NCI-H748 (cell line): ENCODE data around the gene FRMPD3.
A peak's percentile ranks its signal among the peaks of the same experiment; 100 is the strongest.

Source experiments
- DNase-seq: peaks from one replicate; lab custom pipeline; 2025; ENCODE audit not compliant: unreplicated experiment; lab: John Stamatoyannopoulos, UW

FRMPD3 gene

DNA sequence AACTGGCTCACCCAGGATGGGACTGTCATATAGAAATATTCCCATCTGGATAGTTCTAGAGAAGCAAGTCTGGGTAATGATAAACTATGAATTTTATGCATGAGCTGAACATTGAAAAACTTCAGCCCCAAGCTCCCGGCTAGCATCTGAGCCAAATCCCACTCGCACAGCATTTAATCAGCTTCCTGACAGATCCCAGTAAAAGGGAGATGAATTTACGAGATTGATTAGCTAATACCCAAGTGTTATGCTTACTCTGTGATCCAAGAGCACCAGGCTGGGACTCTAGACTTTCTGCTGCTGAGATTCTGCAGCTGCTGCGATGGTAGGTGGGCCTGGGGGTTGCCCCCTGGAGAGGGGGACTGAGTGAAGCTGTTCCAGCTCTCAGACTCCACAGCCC, 28.0 kb downstream of the FRMPD3 start:
- no peak for DNase-seq

DNA sequence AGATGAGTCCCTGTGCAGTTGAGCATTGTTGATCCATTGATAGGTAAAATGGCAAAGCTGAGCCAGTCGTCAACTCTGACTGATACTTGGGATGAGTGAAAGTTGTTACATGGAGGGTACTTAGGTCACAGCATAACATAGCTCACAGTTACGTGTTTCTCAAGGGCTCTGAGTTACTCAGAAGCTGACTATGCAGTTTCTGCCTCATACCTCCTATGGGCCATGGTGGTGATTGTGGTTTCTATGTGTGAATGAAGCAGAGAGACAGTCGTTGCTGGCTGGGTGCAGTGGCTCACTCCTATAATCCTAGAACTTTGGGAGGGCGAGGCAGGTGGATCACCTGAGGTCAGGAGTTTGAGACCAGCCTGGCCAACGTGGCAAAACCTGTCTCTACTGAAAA, 30.8 kb downstream of the FRMPD3 start:
- DNase-seq = no peak

DNA sequence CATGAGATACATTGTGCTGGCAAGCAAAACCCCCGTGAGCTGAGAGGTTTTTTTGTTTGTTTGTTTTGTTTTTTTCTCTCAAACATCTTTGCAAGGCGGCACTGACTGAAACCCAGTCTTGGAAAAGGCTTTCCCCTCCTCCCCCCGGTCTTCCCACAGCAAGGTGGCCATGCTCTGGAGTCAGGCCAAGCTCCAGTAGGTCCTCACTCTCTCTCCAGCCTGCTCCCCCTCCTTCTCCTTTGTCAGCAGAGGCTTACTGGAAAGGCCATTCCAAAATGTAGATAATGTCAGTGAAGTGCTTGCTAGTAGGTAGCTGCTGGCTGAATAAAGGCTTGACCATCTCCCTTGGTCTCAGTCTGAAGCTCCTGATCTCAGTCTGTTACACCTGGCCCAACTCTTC, 32.6 kb downstream of the FRMPD3 start:
- no peak for DNase-seq

DNA sequence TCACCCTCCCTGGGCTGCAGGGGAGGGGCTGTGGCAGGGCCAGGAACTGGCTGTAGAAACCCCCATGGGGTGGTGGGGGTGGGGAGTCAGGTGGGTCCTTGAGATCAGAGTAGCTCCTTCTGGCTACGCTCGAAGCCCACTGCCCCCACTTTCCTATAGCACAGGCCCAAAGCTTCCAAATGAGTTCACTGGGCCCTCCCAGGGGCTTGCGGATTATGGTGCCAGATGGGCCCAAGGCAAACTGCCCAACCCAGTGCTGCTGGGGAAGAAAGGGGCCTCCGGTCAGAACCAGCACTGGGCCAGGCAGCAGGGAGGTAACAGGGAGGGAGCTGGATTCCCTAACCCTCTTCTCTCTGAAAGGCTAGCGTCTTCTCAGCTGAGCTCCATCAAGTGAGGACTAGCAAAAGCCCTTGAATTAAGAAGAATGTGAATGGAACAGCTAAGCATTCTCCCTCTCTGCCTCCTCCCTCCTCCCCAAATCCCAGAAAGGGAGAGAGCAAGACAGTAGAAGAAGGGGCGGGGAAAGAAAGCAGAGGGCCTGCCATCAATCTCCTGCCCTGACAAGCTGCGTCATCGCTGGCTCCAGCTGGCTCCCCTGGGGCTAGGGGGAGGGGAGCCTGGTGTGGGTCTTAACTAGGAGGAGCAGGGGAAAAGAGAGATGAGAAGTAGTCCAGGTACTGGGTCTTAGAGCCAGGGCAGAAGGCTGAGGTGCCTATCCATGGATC, 34.7 kb downstream of the FRMPD3 start:
- peak; percentile 5 for DNase-seq

DNA sequence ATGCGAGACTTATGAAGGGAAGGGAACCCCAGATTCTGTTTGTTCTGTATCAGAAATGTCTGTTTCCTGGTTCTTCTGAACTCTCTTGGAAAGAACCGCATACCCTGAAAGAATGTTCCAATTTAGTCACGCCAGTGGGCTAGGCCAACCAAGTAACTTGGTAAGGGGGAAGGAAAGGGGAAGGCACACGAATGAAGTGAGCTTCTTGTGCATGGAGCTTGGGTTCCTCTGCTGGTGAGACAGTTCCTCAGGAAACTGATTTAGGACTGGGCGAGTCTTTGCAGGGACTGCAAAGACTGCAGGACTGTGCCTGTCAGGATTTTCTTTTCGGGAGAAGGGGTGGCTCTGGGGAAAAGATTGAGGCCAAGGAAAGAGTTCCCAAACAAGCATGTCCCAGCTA, 35.6 kb downstream of the FRMPD3 start:
- DNase-seq = no peak

DNA sequence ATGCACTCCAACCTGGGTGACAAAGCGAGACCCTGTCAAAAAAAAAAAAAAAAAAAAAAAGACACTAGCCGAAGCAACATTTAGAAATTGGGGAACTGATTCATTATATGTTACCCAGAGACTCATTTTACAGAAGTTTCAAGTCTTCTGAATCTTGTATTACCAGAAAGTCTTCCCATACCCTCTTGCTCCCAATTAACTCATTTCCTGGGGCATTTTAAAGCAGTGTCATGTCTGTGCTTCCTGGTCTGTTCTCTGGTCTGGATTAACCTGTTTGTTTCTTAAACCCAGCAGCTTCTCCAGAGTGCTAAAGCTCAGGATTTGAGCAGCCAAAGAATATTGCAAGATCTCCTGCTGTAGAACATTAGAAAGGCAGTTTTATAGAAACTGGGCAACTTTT, 43.7 kb downstream of the FRMPD3 start:
- no peak for DNase-seq

DNA sequence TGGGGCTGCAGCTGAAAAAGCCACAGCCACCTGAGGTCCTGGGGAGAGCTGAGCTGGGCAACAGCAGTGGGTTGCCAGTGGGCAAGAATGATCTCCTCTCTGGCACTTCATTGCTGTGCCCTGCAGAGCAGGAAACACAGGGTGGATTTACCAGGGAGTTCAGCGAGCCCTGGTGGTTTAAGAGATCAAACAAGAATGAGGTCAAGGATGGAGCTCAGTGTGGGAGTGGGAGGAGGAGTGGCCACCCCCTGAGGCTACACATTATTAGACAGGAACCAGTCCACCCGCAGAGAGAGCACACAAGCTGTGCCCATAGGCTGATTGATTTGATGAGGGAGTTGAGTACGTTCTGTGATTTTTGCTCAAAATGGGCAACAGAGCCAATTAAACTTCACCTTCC, 47.3 kb downstream of the FRMPD3 start:
- DNase-seq = no peak
